ENCODE results near the gene SLC2A11. TPM values are rescaled to one million over a fixed set of nuclear protein-coding genes. Genes with fewer than 3 reads are reported as not detected.

SLC2A11 gene
- total and polyA plus RNA-seq, 5 experiments from 2014 or later, result 3.6 to 23.6 (median 8.5) TPM

DNA sequence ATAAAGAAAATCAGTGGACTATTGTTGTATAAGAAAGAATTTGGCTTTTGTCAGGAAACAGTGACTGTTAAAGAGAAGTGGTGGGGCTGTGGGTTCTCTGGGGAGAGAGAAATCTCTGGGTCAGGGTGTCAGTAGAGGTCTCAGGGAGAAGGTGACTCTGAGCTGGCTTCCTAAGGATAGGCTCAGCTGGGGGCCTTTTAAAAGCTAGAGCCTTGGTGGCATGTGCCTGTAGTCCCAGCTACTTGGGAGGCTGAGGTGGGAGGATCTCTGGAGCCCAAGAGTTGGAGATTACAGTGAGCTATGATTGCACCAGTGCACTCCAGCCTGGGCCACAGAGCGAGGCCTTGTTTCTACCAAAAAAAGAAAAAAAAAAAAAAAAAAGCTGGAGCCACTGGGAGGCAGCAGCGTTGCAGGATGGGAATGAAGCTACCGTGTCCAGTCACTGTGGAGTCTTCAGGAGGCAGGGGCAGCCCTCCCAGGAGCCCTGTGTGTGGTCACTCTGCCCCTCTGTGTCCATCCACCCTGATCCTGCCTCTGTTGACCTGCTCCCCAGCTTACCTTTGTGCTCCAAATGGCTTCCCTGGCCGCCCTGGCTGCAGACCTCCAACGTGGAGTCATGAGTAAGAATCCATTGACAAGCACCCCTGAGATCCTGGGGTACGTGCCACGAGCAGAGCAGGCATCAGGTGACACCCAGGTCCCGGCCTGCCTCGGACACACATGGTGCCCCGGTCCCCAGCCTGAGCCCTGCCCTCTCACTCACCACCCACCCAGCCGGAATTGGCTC, 31.1 kb downstream of the SLC2A11 start:
- no peak for DNase-seq
- POLR2A ChIA-PET, result interaction anchor here (0.6 kb wide), 1 partner anchor 192 kb away, joined by 4 read pairs; no protein-coding TSS in a partner anchor
- no peak overlapping the region for H3K27ac Mint-ChIP-seq
- H3K4me3 Mint-ChIP-seq, result no peak overlapping the region
- H3K4me1 Mint-ChIP-seq, result peaks cover 4 to 13% (median 8%) of the 10 kb centered on the region in 4 donors
- peaks cover 0 to 6% (median 2%) of the 10 kb centered on the region in 3 donors for H3K36me3 Mint-ChIP-seq
- no peak for ATAC-seq
- no peaks in the 10 kb centered on the region for H3K27me3 Mint-ChIP-seq
- H3K9me3 Mint-ChIP-seq, result no peaks in the 10 kb centered on the region

DNA sequence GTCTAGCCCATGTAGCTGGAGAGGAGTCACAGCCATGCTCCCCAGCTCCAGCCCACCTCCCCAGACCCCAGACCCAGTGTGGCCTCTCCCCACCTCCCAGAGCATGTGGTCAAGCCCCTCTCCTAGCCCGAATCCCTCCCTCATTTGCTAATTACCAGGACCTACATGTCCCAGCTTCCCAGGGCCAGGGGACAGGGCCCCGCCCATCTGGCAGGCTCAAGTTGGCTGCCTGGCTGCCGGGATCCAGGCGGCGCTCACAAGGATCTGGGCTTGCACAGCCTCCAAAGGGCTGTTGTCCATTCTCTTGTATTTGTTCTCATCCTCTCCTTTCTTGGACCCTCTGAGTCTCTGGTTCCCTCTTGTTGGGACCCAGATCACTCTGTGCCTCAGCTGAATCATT, 31.9 kb downstream of the SLC2A11 start:
- Mint-ChIP-seq H3K27me3 (no peaks in the 10 kb centered on the region), H3K4me1 (peaks cover 6 to 19% (median 10%) of the 10 kb centered on the region in 4 donors), H3K36me3 (peaks cover 0 to 6% (median 2%) of the 10 kb centered on the region in 3 donors), H3K4me3 (no peak overlapping the region), H3K9me3 (no peaks in the 10 kb centered on the region), H3K27ac (peak overlapping the region in 1 of 10 donors; percentile 35)
- no peak for ATAC-seq
- DNase-seq, result no peak
- POLR2A ChIA-PET, result no interaction called here

DNA sequence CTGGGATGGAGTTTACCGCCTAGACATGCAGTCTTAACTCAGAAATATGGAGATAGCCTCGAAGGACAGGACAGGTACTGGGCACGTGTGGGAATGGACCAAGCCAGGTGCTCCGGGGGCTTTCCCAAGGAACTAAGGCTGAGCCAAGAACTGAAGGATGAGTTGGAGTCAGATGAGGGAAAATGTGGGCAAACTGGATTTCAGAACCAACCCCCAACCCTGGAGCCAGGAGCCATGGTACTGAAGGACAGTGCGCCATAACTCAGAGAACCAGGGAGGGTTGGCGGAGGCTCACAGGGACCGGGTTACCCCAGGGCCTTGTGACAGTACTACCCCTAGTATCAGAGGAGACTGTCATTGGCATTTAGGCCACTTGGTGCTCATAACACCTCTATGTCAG, 34.1 kb downstream of the SLC2A11 start:
- no peak for ATAC-seq
- H3K4me1 Mint-ChIP-seq, result peaks cover 15 to 31% (median 23%) of the 10 kb centered on the region in 4 donors
- no peaks in the 10 kb centered on the region for H3K27me3 Mint-ChIP-seq
- H3K27ac Mint-ChIP-seq, result peak overlapping the region in 3 of 10 donors; percentile 41 to 95 (median 74)
- DNase-seq, result no peak
- H3K36me3 Mint-ChIP-seq, result peaks cover 0 to 3% (median 2%) of the 10 kb centered on the region in 3 donors
- POLR2A ChIA-PET, result interaction anchor here (3.3 kb wide), 1 partner anchor 34 kb away, joined by 52 read pairs; the partner anchor contains the start of gene SLC2A11
- H3K4me3 Mint-ChIP-seq, result peak overlapping the region in 1 of 10 donors; percentile 57
- no peaks in the 10 kb centered on the region for H3K9me3 Mint-ChIP-seq

- peaks cover 0 to 6% (median 2%) of the 10 kb centered on the region in 3 donors for H3K36me3 Mint-ChIP-seq
- DNase-seq (no peak), ATAC-seq (no peak)
- H3K4me3 Mint-ChIP-seq, result peak overlapping the region in 9 of 10 donors; percentile 4 to 96 (median 40)
- peaks cover 17 to 35% (median 25%) of the 10 kb centered on the region in 4 donors for H3K4me1 Mint-ChIP-seq
- H3K9me3 Mint-ChIP-seq, result no peaks in the 10 kb centered on the region
- H3K27ac Mint-ChIP-seq, result peak overlapping the region in 9 of 10 donors; percentile 1 to 95 (median 65)
- POLR2A ChIA-PET, result interaction anchor here (3.3 kb wide), 1 partner anchor 34 kb away, joined by 52 read pairs; the partner anchor contains the start of gene SLC2A11
- no peaks in the 10 kb centered on the region for H3K27me3 Mint-ChIP-seq
Observed at GRCh38 chr22:23892130-23892529, 34.5 kb downstream of the SLC2A11 start.

DNA sequence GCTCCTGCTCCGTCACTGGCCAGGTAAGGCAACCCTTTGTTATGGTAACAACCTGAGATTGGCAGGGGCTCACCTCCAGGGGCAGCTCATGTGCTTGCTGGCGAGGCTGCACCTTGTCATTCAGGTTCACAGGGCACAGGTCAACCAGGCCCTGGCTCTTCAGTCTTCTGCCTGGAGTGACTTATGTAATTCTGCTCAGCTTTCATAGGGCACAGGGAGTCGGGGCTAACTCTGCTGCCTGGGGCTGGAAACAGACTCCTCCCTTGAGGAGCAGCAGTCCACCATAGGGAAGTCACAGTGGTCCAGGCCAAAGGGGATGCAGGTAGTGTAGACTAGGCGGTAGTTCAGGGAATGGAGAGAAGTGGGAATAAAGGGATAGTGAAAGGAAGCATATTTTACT, 35.0 kb downstream of the SLC2A11 start:
- Mint-ChIP-seq H3K27ac (peak overlapping the region; percentile 70 to 99 (median 93)), H3K9me3 (no peaks in the 10 kb centered on the region), H3K27me3 (no peaks in the 10 kb centered on the region), H3K4me1 (peaks cover 18 to 37% (median 26%) of the 10 kb centered on the region in 4 donors), H3K36me3 (peaks cover 0 to 9% (median 2%) of the 10 kb centered on the region in 3 donors), H3K4me3 (peak overlapping the region; percentile 84 to 96 (median 93))
- DNase-seq (no peak), ATAC-seq (no peak)
- POLR2A ChIA-PET, result interaction anchor here (2.3 to 3.3 kb wide), 2 partner anchors 17 to 34 kb away, joined by 26 to 52 read pairs; partner anchors contain the start of gene SLC2A11

GRCh38 chr22:23893121-23893944, 35.7 kb downstream of the SLC2A11 start:
- ATAC-seq (no peak), DNase-seq (no peak)
- Mint-ChIP-seq H3K4me1 (peaks cover 18 to 37% (median 28%) of the 10 kb centered on the region in 4 donors), H3K4me3 (peak overlapping the region; percentile 84 to 96 (median 93)), H3K9me3 (no peaks in the 10 kb centered on the region), H3K27ac (peak overlapping the region; percentile 86 to 99 (median 97)), H3K36me3 (peaks cover 0 to 11% (median 2%) of the 10 kb centered on the region in 3 donors), H3K27me3 (no peaks in the 10 kb centered on the region)
- POLR2A ChIA-PET, result interaction anchor here (0.8 to 3.3 kb wide), 13 partner anchors 10 to 661 kb away, joined by 3 to 52 read pairs (median 8); partner anchors contain the start of genes ADORA2A, CABIN1, GUCD1 and SLC2A11

- DNase-seq (peak; percentile 87 to 99 (median 95)), ATAC-seq (peak; percentile 84 to 85)
- Mint-ChIP-seq H3K36me3 (peaks cover 0 to 11% (median 2%) of the 10 kb centered on the region in 3 donors), H3K27ac (peak within 1 kb of the TSS; percentile 91 to 99 (median 97)), H3K4me1 (peaks cover 18 to 37% (median 28%) of the 10 kb centered on the region in 4 donors), H3K9me3 (no peaks in the 10 kb centered on the region), H3K27me3 (no peaks in the 10 kb centered on the region), H3K4me3 (peak within 1 kb of the TSS; percentile 84 to 96 (median 93))
- POLR2A ChIA-PET, result interaction anchor here (0.6 to 3.3 kb wide), 23 partner anchors 9 to 756 kb away, joined by 3 to 52 read pairs (median 3); partner anchors contain the start of genes ADORA2A, CABIN1, DERL3 and GUCD1
Observed at GRCh38 chr22:23893945-23894709, 36.5 kb downstream of the SLC2A11 start, which contains the start of gene MIF. Gene MIF, plus strand, starts transcription at chr22:23894383. Its CDS starts 92 bp downstream, at chr22:23894475.

GRCh38 chr22:23894710-23895598, 37.3 kb downstream of the SLC2A11 start:
- Mint-ChIP-seq H3K36me3 (peaks cover 0 to 11% (median 2%) of the 10 kb centered on the region in 3 donors), H3K9me3 (peaks cover 0 to 2% (median 0%) of the 10 kb centered on the region in 9 donors), H3K4me1 (peaks cover 18 to 37% (median 28%) of the 10 kb centered on the region in 4 donors), H3K4me3 (peak overlapping the region; percentile 84 to 96 (median 93)), H3K27me3 (no peaks in the 10 kb centered on the region), H3K27ac (peak overlapping the region; percentile 84 to 99 (median 96))
- DNase-seq, result peak; percentile 41 to 81 (median 52)
- ATAC-seq, result peak; percentile 48 to 51
- POLR2A ChIA-PET, result interaction anchor here (0.6 to 3.3 kb wide), 22 partner anchors 8 to 757 kb away, joined by 3 to 52 read pairs (median 4); partner anchors contain the start of genes ADORA2A, CABIN1, DERL3 and GUCD1

GRCh38 chr22:23895599-23896144, 38.0 kb downstream of the SLC2A11 start:
- POLR2A ChIA-PET, result interaction anchor here (0.7 to 1.6 kb wide), 3 partner anchors 18 to 199 kb away, joined by 3 to 11 read pairs (median 3); partner anchors contain the start of gene DERL3
- H3K4me3 Mint-ChIP-seq, result peak overlapping the region; percentile 84 to 96 (median 93)
- no peak for ATAC-seq
- H3K27ac Mint-ChIP-seq, result peak overlapping the region; percentile 71 to 98 (median 91)
- H3K9me3 Mint-ChIP-seq, result peaks cover 0 to 2% (median 0%) of the 10 kb centered on the region in 9 donors
- H3K36me3 Mint-ChIP-seq, result peaks cover 0 to 11% (median 5%) of the 10 kb centered on the region in 3 donors
- H3K4me1 Mint-ChIP-seq, result peaks cover 18 to 37% (median 28%) of the 10 kb centered on the region in 4 donors
- DNase-seq, result no peak
- H3K27me3 Mint-ChIP-seq, result no peaks in the 10 kb centered on the region

DNA sequence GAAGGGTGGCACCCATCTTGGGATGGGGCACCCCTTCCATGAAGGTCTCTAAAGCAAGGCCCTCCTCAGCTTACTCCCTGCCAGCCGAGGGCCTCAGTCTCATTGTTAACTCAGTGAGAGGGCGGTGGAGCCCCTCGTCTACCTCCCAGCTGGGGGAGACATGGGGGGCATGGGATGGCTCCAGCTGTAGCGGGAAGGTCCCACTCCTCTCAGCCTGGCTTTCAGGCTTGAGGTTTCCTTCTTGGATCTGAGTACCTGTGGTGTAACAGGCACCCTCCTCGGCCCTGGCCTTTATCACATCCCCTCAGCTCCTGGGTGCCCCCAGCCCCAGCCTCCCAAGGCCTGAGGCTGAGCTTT, 38.5 kb downstream of the SLC2A11 start:
- H3K4me3 Mint-ChIP-seq, result peak overlapping the region in 9 of 10 donors; percentile 84 to 96 (median 93)
- peak overlapping the region in 6 of 10 donors; percentile 0 to 98 (median 80) for H3K27ac Mint-ChIP-seq
- peaks cover 0 to 2% (median 0%) of the 10 kb centered on the region in 9 donors for H3K9me3 Mint-ChIP-seq
- H3K4me1 Mint-ChIP-seq, result peaks cover 20 to 37% (median 28%) of the 10 kb centered on the region in 4 donors
- H3K27me3 Mint-ChIP-seq, result no peaks in the 10 kb centered on the region
- POLR2A ChIA-PET, result interaction anchor here (0.7 to 1.6 kb wide), 2 partner anchors 17 to 200 kb away, joined by 3 to 11 read pairs; no protein-coding TSS in a partner anchor
- DNase-seq, result no peak
- peaks cover 0 to 11% (median 10%) of the 10 kb centered on the region in 3 donors for H3K36me3 Mint-ChIP-seq
- no peak for ATAC-seq
